OCI-LY3 (cell line): ENCODE measurements around the gene SCYGR8.

Experiments
- H2AFZ ChIP-seq: fragments of 200-600, 300-600 bp; shearing (Covaris generic); 2 replicates; pipeline ENCODE4 v1.6.0; 2014; ENCODE audit warnings: antibody characterized with exemption, low read depth, low read length
- H3K27ac ChIP-seq: fragments of 200-600, 300-600 bp; sonication (generic); 2 replicates; pipeline ENCODE4 v1.5.1; 2014; ENCODE audit warnings: mild to moderate bottlenecking, low read length, moderate library complexity, mixed read lengths
- H3K27me3 ChIP-seq: fragments of 200-600, 300-600 bp; sonication (generic); 2 replicates; pipeline ENCODE4 v1.6.1; 2014; ENCODE audit warnings: low read depth, low read length, mixed read lengths
- H3K36me3 ChIP-seq: fragments of 200-600, 300-600 bp; sonication (generic); replicated peaks from 2 replicates; pipeline ENCODE3; 2014; ENCODE audit warnings: low read depth, low read length, mixed read lengths
- H3K4me1 ChIP-seq: fragments of 300-600, 200-600 bp; sonication (generic); 2 replicates; pipeline ENCODE4 v1.6.1; 2014; ENCODE audit warnings: low read length, mixed read lengths
- H3K4me2 ChIP-seq: fragments of 200-600, 300-600 bp; sonication (generic); 2 replicates; pipeline ENCODE4 v1.6.1; 2014; ENCODE audit warnings: low read length, mixed read lengths
- H3K4me3 ChIP-seq: fragments of 300-600, 200-600 bp; sonication (generic); 2 replicates; pipeline ENCODE4 v1.5.1; 2014; ENCODE audit warnings: antibody characterized with exemption, mild to moderate bottlenecking, low read length, moderate library complexity
- H3K79me2 ChIP-seq: fragments of 300-600, 200-600 bp; shearing (Covaris generic); 2 replicates; pipeline ENCODE4 v1.6.1; 2014; ENCODE audit warnings: mild to moderate bottlenecking, low read length, mixed read lengths
- H3K9ac ChIP-seq: fragments of 300-600, 200-600 bp; shearing (Covaris generic); 2 replicates; pipeline ENCODE4 v1.6.0; 2014; ENCODE audit warnings: mild to moderate bottlenecking, low read length, moderate library complexity
- H3K9me3 ChIP-seq: fragments of 200-600, 300-600 bp; shearing (Covaris generic); 2 replicates; pipeline ENCODE4 v1.6.1; 2014; ENCODE audit warnings: low read length, mixed read lengths; ENCODE audit not compliant: insufficient read depth
- H4K20me1 ChIP-seq: fragments of 200-600, 300-600 bp; sonication (generic); 2 replicates; pipeline ENCODE4 v1.6.1; 2016; ENCODE audit warnings: low read length, mixed read lengths; ENCODE audit not compliant: insufficient read depth
- EZH2phosphoT487 ChIP-seq: fragments of 200-600 bp; shearing (Covaris generic); IDR thresholded peaks from 2 replicates; pipeline ENCODE4 v1.6.1; 2018; ENCODE audit warnings: antibody characterized with exemption, mixed run types, low read depth
- TF ChIP-seq, protein P1 (sequence below): fragments of 200-600, 300-600 bp; sonication (generic); IDR thresholded peaks from 2 replicates; pipeline ENCODE4 v1.5.1; 2014; ENCODE audit warnings: antibody characterized with exemption, low read length, low read depth

SCYGR8 gene, protein sequence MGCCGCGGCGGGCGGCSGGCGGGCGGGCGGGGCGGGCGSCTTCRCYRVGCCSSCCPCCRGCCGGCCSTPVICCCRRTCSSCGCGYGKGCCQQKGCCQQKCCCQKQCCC

DNA sequence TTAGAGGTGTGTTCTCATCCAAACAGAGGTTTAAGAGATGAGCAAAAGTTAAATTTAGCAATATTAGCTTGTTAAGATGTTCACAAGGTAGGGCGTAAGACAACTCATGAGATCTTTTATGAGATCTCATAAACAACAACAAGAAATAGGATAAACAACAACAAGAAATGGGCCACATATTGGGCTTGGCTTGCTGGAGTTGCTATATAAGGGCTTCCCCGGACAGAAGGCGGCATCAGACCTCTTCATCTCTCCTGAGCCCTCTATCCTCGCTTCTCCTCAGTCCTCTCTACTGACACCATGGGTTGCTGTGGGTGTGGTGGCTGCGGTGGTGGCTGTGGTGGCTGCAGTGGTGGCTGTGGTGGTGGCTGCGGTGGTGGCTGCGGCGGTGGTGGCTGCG lies at the start of gene SCYGR8:
Gene SCYGR8, plus strand, starts transcription at position 301 of the 400 bp plus-strand sequence. Its CDS starts 0 bp downstream, at position 301.
- Histone ChIP-seq H3K27me3 (no peaks in the 10 kb centered on the region), H3K9me3 (no peaks in the 10 kb centered on the region), H3K4me1 (no peaks in the 10 kb centered on the region), H3K4me2 (no peak within 1 kb of the TSS), H3K4me3 (no peak within 1 kb of the TSS), H3K9ac (no peak within 1 kb of the TSS), H3K79me2 (no peaks in the 10 kb centered on the region), H3K36me3 (no peaks in the 10 kb centered on the region), H4K20me1 (no peaks in the 10 kb centered on the region), H2AFZ (no peak within 1 kb of the TSS), H3K27ac (no peak within 1 kb of the TSS)
- TF ChIP-seq, protein P1, sequence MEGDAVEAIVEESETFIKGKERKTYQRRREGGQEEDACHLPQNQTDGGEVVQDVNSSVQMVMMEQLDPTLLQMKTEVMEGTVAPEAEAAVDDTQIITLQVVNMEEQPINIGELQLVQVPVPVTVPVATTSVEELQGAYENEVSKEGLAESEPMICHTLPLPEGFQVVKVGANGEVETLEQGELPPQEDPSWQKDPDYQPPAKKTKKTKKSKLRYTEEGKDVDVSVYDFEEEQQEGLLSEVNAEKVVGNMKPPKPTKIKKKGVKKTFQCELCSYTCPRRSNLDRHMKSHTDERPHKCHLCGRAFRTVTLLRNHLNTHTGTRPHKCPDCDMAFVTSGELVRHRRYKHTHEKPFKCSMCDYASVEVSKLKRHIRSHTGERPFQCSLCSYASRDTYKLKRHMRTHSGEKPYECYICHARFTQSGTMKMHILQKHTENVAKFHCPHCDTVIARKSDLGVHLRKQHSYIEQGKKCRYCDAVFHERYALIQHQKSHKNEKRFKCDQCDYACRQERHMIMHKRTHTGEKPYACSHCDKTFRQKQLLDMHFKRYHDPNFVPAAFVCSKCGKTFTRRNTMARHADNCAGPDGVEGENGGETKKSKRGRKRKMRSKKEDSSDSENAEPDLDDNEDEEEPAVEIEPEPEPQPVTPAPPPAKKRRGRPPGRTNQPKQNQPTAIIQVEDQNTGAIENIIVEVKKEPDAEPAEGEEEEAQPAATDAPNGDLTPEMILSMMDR, result no peak
- no peak for TF ChIP-seq EZH2phosphoT487

DNA sequence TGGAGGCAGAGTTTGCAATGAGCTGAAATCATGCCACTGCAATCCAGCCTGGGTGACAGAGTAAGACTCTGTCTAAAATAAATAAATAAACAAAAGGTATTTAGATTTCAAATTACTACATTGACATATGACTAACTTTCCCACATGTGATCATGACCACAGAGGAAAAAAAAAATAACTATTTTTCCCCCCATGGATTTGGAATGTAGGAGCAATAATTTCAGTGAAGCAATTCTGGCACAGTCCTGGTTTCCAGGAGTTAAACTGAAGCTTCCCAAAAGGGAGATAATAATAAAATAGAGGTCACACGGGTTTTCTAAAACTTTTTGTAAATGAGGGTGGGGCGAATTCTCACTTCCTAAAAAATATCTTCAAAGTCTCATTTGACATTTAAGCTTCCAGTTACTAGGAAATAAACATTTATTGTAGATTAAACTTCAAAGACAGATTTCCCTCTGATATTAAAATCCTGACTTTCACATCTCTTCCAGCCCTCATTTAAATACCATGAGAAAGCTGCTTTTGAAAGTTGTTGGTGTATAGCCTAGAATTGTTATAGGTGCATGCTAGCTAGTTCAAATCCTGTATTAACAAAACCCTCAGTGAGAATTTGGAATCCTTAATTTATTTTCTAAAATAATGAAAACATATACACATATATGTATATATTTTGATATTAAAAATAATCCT lies 48.6 kb upstream of the SCYGR8 start:
- Histone ChIP-seq H3K79me2 (no peaks in the 10 kb centered on the region), H3K9me3 (no peaks in the 10 kb centered on the region), H3K36me3 (no peaks in the 10 kb centered on the region), H3K4me1 (no peaks in the 10 kb centered on the region), H2AFZ (no peak overlapping the region), H4K20me1 (no peaks in the 10 kb centered on the region), H3K27ac (no peak overlapping the region), H3K27me3 (peaks cover 18% of the 10 kb centered on the region; the same call in 1 of the 2 replicates), H3K9ac (no peak overlapping the region), H3K4me2 (no peak overlapping the region), H3K4me3 (no peak overlapping the region)
- TF ChIP-seq, protein P1, result no peak
- TF ChIP-seq EZH2phosphoT487, result no peak

DNA sequence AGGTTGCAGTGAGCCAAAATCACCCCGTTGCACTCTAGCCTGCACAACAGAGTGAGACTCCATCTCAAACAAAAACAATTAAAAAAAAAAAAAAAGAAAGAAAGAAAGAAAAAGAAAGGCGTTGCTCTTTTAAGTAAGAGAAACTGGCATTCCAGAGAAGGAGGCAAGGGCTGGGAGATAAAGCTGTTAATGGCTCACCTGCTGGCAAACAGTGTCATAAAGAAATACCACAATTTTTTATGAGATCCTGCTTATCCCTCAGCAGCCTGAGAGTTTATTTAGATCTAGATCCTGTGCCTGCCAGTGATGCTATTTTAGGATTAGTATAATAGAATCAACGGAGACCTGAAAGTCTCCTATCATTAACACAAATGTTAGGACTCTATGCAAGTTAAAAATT lies 44.1 kb upstream of the SCYGR8 start:
- Histone ChIP-seq H3K9me3 (no peaks in the 10 kb centered on the region), H3K9ac (no peak overlapping the region), H3K36me3 (no peaks in the 10 kb centered on the region), H3K27me3 (peaks cover 11% of the 10 kb centered on the region; the same call in 1 of the 2 replicates), H3K4me3 (no peak overlapping the region), H3K4me2 (no peak overlapping the region), H2AFZ (no peak overlapping the region), H4K20me1 (no peaks in the 10 kb centered on the region), H3K27ac (no peak overlapping the region), H3K79me2 (no peaks in the 10 kb centered on the region), H3K4me1 (no peaks in the 10 kb centered on the region)
- TF ChIP-seq, protein P1, result no peak
- TF ChIP-seq EZH2phosphoT487, result no peak

DNA sequence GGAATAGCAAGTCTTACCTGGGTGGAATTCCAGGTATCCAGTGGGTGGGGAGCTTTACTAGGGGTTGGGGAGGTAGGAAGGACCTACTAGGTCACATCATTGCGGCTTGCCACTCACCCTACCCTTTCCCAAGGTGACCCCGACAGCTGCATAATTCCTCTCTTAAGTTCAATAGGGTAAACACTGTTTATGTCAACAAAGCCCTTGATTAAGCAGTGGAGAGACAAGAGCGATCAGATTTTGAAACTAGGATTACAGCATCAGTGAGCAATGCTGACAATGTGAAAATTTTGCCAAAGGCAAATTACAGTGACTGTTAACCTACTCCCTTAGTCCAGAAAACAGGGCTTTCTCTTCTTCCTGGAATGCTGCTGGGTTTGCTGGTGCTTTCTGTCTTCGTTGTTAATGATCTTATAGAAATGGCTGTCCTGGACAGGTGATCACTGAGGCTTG lies 42.4 kb upstream of the SCYGR8 start:
- Histone ChIP-seq H3K9me3 (no peaks in the 10 kb centered on the region), H3K4me1 (no peaks in the 10 kb centered on the region), H3K9ac (no peak overlapping the region), H3K27ac (no peak overlapping the region), H2AFZ (no peak overlapping the region), H3K27me3 (peaks cover 11% of the 10 kb centered on the region; the same call in 1 of the 2 replicates), H3K4me2 (no peak overlapping the region), H4K20me1 (no peaks in the 10 kb centered on the region), H3K4me3 (no peak overlapping the region), H3K36me3 (no peaks in the 10 kb centered on the region), H3K79me2 (no peaks in the 10 kb centered on the region)
- TF ChIP-seq, protein P1, result no peak
- TF ChIP-seq EZH2phosphoT487, result no peak
